Left hindlimb (tissue), 1 donor: ENCODE data around the gene KLC1.
"Not testable (repeated sequence)": the region's sequence is repeated elsewhere in the genome, so short reads cannot be mapped to it uniquely, and the experiment has no call there.

ENCODE experiments used
- DNase-seq: peaks from one replicate; pipeline ENCODE4 v3.0.0-alpha.2; 2018

Gene KLC1

DNA sequence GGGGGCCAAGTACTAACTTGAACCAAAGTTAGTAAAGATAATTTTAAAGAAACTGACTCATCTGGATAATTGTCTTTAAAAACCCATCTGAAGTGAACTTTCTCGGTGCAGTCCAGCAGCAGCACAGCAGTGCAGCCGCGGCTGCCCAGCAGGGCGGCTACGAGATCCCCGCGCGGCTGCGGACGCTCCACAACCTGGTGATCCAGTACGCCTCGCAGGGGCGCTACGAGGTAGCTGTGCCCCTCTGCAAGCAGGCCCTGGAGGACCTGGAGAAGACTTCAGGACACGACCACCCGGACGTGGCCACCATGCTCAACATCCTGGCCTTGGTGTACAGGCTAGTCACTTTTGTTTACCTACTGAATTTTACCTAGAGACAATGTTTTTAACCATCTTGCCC, 33.6 kb downstream of the KLC1 start:
- DNase-seq = no peak

DNA sequence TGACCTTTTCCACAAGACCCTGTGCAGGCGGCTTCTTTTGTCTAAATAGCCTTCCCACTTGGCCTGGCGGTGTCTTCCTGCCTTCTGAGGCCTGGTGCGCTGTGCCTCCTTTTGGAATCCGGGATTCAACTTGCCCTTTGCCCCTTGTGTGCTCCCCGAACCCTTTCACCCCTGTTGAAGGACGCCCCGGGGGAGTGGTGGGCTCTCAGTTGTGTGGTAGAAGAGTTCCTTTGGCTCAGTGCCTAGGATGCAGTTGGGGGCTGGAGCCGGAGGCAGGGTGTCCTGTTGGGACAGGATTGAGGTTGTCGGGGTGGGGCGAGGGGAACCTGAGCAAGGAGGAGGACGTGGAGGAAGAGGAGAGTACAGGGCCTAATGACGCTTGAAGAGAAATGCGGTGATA, 34.5 kb downstream of the KLC1 start:
- no peak for DNase-seq

DNA sequence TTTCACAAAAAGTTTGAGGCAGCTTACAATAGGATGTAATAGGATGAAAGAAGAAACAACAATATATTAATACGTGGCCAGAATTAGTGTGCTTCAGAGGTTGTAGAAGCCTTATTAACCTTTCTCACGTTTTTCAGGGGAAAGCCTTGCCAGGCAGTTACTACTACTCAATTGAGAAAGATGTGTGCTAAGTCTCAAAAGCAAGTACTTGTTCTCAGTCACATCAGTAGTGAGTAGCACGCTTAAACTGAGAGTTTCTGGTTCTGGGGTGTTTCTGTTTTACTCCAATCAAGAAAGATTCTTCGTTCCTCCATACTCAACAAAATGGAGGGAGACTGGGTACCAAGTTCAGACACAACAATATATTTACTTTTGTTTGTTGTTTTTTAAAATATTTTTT, 38.7 kb downstream of the KLC1 start:
- no peak for DNase-seq

DNA sequence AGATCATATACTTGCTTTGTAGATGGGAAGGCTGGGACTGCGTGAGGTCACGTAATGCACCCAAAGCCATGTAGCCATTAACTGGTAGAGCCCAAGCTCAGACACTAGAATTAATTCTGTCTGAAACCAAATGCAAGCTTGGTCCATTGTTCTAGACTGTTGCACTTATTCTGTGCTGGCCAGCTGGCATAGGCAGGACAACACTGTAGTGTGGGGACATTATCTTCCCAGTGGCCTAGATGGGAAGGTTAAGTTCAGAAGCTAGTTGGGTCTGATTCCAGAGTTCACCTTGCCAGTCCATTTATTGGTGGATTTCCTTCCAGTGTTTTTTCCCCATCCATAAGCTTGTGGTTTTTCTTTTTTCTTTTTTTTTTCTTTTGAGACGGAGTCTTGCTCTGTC, 39.1 kb downstream of the KLC1 start:
- DNase-seq = no peak

DNA sequence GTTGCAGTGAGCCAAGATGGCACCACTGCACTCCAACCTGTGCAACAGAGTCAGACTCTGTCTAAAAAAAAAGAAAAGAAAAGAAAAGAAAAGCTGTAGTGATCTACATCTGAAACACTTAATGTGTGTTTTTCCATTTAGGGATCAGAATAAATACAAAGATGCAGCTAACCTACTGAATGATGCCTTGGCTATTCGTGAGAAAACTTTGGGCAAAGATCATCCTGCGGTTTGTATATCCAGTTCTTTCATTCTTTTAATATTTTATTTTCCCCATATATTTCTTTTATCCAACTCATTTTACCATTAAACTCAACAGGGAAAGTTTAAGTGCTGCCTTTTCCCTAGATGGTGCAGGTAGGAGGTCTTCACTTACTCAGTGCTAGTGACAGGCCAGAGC, 40.4 kb downstream of the KLC1 start:
- no peak for DNase-seq

DNA sequence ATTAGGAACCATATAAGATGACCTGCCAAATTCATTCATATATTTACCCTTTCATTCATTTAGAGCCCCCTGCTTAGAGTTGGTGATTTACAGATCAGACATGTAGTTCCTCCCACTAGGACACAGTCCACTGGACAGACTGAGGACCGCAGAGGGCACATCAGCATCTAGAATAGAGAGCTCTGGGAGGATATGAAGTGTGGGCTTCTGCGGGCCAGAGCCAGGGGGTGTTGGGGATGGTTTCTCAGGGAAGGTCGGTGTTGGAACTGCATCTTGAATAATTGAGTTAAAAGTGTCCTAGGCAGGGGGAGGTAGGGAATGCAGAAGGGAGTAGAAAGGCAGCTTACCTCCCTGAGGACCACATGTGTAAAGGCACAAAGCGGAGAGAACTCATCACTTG, 42.9 kb downstream of the KLC1 start:
- DNase-seq = no peak

DNA sequence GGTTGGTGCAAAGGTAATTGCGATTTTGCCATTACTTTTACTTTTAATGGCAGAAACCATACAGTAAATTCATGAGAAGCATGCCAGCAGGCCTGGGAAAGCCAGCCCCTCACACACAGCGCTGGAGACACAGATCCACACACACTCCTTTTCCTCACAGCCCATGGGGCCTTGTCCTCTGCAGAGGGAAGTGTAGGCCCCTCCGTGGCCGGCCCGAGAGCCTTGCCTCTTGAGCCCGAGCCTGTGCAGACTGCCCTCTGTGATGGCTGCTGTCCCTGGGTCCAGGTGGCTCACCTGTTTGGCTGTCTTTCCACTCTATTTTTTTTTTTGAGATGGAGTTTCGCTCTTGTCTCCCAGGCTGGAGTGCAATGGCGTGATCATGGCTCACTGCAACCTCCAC, 46.9 kb downstream of the KLC1 start:
- no peak for DNase-seq

DNA sequence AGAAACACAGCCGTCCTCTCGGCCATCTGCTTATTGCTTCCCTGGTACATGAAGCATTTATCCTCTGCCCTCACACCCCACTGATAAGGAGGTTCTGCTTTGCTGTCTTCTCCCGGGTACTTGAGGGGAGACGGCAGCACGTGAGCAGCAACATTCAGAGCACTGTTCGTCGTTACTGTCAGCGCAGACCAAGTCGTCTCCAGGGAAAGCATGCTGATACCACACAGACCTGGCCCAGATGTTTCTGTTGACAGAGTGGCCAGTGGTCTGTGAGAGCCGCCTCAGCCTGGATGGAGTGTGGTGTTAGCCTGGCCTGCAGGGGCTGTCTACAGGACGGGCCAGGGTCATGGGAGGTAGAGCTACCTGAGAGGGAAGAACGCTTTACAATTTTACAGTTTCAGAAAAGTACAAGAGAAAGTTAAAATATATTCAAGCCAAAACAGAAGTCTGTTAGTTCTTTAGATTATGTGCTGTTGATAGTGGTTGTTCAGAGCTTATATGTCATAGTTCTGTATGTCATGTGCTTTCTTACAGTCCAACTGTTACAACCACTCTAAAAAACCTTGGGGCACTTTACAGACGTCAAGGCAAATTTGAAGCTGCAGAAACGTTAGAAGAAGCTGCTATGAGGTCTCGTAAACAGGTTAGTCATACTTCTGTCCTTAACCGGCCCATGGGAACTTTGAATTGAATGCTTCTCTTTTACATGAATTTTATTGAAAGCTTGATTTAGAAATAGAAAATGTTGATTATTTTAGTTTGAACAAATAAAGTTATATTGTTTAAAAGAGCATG, 48.1 kb downstream of the KLC1 start:
- no peak for DNase-seq

DNA sequence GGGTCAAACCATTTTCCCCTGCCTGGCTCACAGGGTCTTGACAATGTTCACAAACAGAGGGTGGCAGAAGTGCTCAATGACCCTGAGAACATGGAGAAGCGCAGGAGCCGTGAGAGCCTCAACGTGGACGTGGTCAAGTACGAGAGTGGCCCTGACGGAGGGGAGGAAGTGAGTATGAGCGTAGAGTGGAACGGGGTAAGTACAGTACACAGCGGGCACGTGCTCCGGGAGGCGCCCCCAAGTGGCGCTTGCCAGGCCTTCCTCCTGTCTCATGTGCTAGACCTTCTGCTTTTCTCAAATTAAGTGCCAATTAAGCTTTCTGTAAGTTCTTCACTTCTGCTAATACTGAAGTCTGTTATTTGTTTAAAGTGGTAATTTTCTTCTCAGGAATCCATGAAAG, 50.3 kb downstream of the KLC1 start:
- no peak for DNase-seq

DNA sequence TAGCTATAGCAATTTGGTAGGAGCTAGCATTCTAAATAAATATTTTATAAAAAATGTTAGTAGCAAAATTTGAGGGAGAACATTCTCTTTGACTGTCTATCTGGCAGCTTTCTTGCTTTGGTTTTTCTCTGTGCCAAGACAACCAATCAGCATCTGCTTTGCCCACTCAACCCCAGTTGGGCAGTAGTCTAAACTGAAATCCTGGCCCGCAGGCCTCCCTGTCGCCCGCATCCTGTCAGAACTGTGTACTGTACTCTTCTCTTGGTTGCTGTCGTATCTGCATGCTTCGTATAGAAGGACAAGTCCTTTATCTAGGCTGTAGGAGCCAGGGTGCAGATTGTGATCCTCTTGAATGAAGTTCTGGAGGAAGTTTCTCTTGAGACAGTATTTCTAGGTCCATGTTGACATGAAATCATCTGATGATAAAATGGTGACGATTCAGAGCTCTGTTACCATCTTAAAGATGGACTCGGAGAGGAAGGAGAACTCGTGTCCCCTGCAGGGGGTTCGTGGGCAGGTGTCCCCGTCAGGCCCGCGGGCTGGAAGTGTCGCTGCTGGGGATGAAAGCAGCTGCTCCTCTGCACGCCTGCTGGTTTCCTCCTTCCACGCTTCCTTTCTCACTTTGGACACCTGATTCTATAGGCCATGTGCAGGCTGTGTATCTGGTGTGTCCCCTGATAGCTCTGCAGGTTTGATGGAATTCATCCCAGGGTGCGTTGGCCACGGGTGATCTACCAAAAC, 51.6 kb downstream of the KLC1 start:
- no peak for DNase-seq

DNA sequence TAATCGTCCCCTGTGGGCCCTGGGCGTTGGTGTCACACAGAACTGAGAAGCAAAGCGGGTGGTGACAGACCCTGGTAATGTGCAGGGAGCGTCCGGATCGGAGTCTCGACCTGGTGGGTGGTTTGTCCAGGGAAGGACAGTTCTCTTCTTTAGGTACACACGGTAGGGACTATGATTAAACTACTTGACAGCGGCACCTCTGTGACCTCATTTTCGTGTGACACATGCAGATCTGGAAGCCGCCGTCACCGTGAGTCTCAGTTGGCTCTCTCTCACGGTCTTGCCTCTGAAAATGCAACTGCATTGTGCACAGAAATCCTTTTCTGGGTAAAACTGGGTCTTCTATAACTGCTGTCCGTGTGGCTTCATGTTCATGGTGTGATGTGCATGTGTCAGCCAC, 54.1 kb downstream of the KLC1 start:
- DNase-seq = no peak

DNA sequence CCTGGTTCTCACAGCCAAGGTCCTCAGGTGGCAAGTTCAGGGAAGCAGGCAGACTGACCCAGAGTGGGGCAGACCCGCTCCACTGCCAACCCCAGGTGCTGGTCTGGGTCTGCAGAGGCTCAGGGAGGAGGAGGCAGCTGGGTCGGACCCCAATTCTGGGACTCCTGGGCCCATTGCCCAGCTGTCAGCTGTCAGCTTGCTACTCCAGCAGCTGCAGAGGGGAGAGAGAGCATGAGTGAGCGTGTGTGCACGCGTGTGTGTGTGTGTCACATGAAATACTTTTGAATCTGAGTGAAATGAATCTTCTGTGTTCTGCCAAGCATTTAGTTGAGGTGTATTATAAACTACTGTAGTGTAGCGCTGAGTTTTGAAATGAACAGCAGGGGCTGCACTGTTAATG, 55.5 kb downstream of the KLC1 start:
- no peak for DNase-seq

DNA sequence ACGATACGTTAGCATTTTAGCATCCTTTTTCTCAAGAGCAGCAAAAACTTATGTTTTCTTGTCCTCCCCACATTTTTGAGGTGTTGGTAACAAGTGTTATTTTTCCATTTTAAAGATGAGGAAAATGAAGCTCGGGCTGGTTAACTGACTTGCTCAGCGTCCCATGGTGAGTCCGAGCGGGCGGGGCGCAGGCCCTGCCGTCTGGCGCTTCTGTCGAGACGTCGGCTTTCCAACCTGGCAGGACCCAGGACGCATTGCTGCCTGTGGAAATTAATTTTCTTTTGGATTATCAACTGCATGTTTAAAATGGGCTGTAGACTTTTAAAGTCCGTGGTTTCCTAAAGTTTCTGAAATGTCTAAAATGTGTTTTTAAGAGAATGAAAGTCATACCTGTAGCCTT, 55.9 kb downstream of the KLC1 start:
- no peak for DNase-seq

DNA sequence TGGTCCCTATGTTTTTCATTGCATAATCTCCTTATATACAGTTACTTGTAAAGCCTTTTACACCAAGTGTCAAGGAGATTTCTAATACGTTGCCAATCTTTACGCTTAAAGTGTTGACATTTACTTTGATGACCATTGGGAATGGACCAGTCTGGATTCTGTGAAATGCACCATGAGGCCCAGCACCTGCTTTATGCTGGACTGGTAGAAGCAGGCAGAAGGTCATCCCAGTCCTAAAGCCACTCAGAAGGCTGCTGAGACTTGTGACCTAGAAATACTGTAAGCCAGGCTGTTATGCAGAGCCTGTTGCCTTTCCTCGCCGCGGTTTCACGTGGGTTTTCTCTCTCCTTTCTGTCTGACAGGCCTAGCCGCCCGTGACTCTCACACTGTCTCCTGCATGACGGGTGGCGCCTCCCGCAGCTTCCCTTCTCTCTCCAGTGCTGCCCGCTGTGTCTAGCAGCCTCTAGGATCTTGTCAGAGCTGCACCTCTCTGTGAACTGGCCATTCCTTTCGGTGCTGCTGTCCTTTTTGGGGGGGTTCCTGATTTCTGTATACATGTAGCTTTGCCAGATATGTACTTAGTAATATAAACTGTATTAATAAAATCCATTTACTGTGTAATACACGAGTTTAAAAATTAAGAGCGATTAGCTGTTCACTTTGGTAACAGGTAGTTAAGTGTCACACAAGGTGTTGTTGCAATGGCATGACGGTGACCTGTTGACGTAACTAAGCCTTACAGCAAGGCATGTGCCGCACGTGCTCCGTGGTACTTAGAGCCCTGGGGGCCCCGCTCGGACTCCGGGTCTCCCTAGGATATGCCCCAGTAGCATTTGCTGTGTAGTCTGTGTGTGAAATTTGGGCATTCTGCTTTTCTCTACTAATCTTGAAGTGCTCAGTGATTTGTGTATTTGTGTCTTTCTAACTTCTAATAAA, 56.5 kb downstream of the KLC1 start:
- DNase-seq = no peak

DNA sequence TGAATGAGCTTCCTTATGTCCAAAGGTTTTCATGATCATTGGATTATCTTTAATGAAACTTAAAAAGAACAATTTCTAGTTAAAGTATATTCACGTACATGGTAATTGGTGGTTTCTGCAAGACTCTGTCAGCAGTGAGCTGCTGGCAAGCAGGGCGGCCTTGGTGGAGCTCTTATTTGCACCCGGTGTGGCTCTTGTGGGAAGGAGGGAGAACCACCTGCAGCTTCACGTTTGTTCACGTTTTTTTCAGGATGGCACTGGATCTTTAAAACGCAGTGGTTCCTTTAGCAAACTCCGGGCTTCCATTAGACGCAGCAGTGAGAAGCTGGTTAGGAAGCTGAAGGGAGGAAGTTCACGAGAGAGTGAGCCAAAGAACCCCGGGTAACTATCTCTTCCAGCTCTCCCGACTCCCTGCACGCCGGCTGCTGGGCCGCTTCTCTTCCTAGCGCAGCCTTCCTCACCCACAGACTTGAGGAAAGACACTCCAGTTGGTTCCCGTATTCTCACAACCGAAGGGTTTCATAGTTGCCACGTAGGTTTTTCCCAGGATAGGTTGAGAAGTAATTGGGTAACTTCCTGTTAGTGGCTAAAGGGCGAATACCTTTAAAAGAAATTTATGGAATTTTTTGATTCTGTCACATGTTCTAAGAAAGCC, 57.9 kb downstream of the KLC1 start:
- no peak for DNase-seq

DNA sequence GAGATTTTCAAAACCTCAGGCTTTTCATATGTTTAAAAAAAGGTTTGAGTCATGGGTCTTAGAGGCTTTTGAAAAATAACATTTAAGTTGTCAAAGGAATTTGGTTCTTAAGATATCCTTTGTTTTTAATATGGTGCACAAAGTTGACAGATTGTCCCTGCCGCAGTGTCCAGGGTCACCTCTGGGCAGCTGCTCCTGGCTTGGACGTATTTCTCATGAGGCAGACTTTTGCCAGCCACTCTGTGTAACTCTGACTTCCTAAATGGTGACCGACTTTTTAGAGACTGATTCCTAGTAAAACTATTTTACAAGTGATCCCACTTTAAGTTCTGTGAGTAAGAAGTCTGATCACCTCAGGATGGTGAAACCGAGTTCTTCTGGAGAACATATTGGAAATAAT, 58.7 kb downstream of the KLC1 start:
- DNase-seq = no peak

DNA sequence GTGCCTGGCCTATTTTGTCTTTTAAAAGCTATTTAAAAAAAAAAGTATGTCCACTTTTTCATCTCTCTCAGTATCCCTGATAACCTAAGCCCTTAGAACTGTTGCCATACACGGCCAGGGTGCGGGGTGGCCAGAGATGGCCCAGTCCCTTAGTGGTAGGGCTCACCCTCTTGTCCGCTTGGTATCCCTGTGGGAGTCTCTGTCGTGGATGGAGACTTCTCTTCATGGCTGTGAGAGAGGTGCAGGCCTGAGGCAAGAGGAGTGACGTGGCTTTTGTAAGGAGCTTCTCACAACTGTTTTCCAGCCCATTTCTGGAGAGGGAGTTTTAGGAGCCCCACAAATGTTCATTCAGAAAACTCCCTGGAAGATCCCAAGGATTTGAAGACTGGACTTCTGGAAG, 59.4 kb downstream of the KLC1 start:
- no peak for DNase-seq

DNA sequence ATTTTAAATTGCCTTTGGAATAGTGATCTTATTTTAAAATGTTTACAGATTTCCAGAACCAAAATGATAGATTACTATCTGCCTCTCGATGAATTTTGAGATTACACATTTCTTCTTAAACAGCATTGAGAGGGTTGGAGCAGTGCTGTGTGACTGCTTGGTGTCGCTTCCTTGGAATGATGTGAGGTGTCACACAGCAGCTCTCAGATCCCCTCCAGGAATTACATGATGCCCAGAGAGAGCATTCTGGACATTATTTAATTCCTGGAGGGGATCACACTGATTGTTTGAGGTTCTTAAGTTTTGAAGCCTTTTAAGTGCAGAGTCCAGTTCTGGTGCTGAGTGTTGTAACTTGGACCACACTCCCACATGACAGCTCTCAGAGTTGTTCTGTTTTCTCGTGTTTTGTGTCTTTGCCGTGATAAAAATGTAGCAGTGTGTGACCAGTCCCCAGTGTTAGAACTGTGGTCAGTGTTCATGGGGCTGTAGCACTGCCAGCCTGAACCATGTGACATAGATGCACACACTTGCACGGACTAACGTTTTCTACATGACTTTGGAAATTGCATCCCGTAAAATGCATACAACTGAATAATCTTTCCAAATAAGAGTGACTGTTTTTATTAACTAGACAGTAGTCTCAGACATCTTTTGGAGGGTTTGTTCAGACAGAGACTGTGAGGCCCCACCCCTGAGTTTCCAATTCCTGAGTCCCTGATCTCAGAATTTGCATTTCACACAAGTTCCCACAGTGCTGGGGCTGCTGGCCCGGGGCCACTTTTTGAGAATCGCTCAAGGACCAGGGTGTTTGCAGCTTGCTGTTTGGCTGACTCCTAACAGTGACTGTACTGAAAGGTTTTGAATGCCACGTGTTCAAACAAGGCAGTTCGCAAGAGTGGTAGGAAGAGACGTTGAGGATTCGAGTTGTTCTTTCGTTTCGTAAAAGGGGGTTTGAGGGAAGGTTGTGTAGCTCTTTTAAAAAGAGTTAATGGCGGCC, 60.2 kb downstream of the KLC1 start:
- no peak for DNase-seq

DNA sequence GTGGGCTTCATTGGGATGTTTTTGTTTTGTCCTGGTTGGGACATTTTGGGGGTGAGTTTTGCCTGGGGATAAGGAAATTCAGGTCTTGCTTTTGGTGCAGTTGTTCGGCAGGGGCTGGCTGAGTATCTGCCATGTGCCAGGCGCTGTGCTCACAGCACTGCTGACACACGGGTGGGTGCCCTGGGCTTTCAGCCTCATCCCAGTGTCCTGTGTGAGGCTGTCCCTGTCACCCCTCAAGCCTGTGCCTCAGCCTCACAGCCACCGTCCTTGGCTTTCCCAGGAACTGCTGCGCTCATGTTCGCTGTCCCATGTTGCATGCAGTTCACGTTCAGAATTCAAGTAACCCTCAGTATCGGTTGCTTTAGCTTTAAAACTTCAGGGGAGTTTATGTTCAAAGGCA, 61.3 kb downstream of the KLC1 start:
- DNase-seq = no peak

DNA sequence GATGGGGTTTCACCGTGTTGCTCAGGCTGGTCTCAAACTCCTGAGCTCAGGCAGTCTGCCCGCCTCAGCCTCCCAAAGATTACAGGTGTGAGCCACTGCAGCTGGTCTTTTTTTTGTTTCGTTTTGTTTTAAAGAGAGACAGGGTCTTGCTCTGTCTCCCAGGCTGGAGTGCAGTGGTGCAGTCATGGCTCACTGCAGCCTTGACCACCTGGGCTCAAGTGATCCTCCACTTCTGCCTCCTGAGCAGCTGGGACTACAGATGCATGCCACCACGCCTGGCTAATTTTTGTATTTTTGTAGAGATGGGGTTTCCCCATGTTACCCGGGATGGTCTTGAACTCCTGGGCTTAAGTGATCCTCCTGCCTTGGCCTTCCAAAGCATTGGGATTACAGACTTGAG, 62.6 kb downstream of the KLC1 start:
- not testable (repeated sequence) for DNase-seq

DNA sequence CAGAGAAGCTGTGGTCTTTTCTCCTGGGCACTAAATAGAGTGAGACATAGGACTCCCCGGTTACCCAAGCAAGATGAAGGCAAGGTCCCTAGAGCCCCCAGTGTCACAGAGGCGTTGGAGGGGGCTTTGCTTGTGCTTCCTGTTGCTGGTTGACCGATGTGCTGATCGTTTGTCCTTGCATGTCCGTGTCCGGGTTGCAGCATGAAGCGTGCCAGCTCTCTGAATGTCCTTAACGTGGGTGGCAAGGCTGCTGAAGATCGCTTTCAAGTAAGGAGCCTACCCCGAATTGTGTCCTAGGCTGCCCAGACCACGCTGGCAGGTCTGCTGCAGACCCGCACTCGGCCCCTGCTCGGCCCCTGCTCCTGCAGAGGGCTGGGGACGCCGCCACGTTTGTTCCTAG, 63.1 kb downstream of the KLC1 start:
- no peak for DNase-seq

DNA sequence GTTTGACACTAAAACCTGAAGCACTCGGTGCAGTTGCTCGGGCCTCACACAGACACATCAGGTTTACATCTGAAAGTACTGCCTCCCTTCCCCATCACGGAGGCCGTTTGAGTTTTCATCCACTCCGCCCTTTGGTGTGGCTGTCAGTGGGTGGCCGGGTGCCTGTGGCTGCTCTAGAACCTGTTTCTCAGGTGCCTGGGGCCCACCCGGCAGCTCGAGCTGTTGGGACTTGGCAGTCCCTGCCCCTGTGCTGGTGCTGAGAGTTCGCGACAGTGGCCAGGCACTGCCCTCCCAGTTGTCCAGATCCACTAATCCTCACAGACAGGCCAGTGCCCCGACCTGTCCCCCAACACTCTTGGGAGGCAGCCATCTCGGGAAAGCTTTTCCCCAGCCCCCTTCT, 63.9 kb downstream of the KLC1 start:
- no peak for DNase-seq
